ENCODE data around the gene ADAM10. TPM values are rescaled to one million over a fixed set of nuclear protein-coding genes. Genes with fewer than 3 reads are reported as not detected.

ADAM10 gene
- total RNA-seq, 6 experiments from 2014 or later, result 155 to 227 (median 196) TPM

GRCh38 chr15:58539548-58539947 lies 210.0 kb downstream of the ADAM10 start:
- DNase-seq, result no peak
- H3K36me3 Mint-ChIP-seq (ENCODE audit: low read depth), result no peaks in the 10 kb centered on the region
- H3K27ac Mint-ChIP-seq, result no peak overlapping the region
- no peaks in the 10 kb centered on the region for H3K9me3 Mint-ChIP-seq
- H3K4me1 Mint-ChIP-seq (ENCODE audit: low read depth), result no peaks in the 10 kb centered on the region
- no peak overlapping the region for H3K4me3 Mint-ChIP-seq
- TF ChIP-seq CTCF (IDR thresholded peaks at IDR 0.05), result no peak
- peaks cover 36% of the 10 kb centered on the region for H3K27me3 Mint-ChIP-seq (ENCODE audit: insufficient read depth)

- H3K4me3 Mint-ChIP-seq, result no peak overlapping the region
Observed at GRCh38 chr15:58538901-58539300, 210.6 kb downstream of the ADAM10 start.

More at GRCh38 chr15:58538901-58539300, 210.6 kb downstream of the ADAM10 start:
- Mint-ChIP-seq H3K27me3 (ENCODE audit: insufficient read depth) (peaks cover 38% of the 10 kb centered on the region), H3K27ac (no peak overlapping the region), H3K36me3 (ENCODE audit: low read depth) (no peaks in the 10 kb centered on the region), H3K9me3 (no peaks in the 10 kb centered on the region), H3K4me1 (ENCODE audit: low read depth) (no peaks in the 10 kb centered on the region)
- no peak for TF ChIP-seq CTCF (IDR thresholded peaks at IDR 0.05)
- no peak for DNase-seq

Other genes with a start within 250 kb of the ADAM10 start
- gene MINDY2, start 21.6 kb upstream of the ADAM10 start, total RNA-seq (2021; fragmentation: NEBNext Ultra II Directional; extraction: Animal tissue kit (Norgen Biotek cat#: 25700)), result 10 to 100 TPM; 27.9 to 35.7 (median 29.9) TPM
- 10 to 100 TPM; 38.1 to 49.4 (median 45.3) TPM for gene SLTM, start 184.0 kb upstream of the ADAM10 start, total RNA-seq (2021; fragmentation: NEBNext Ultra II Directional; extraction: Animal tissue kit (Norgen Biotek cat#: 25700))
- gene RNF111, start 238.0 kb upstream of the ADAM10 start, total RNA-seq (2021; fragmentation: NEBNext Ultra II Directional; extraction: Animal tissue kit (Norgen Biotek cat#: 25700)), result 10 to 100 TPM; 29.1 to 32.7 (median 32.4) TPM